Adipocyte (in vitro differentiated cells): ENCODE measurements around the gene TAPBP.
"Not testable (repeated sequence)": the region's sequence is repeated elsewhere in the genome, so short reads cannot be mapped to it uniquely, and the experiment has no call there.

Source experiments
- DNase-seq: peaks from one replicate; pipeline ENCODE4 v3.0.0-alpha.2; 2015; ENCODE audit warnings: low read depth
- H3K27me3 ChIP-seq: replicated peaks from 2 replicates; pipeline ENCODE4 v1.7.0; 2013; ENCODE audit warnings: mild to moderate bottlenecking, low read length, moderate library complexity; ENCODE audit not compliant: control insufficient read depth, insufficient read depth
- H3K36me3 ChIP-seq: 2 replicates; pipeline ENCODE4 v1.7.0; 2013; ENCODE audit warnings: low read length, mild to moderate bottlenecking, moderate library complexity; ENCODE audit not compliant: control insufficient read depth, insufficient read depth, severe bottlenecking
- H3K4me1 ChIP-seq: 2 replicates; pipeline ENCODE4 v1.7.0; 2013; ENCODE audit warnings: mild to moderate bottlenecking, low read length, moderate library complexity; ENCODE audit not compliant: control insufficient read depth, insufficient read depth
- H3K4me3 ChIP-seq: 2 replicates; pipeline ENCODE4 v1.7.0; 2013; ENCODE audit warnings: mild to moderate bottlenecking, low read length, moderate library complexity
- H3K9ac ChIP-seq: 2 replicates; pipeline ENCODE4 v1.7.0; 2013; ENCODE audit warnings: mild to moderate bottlenecking, low read length, moderate library complexity
- H3K9me3 ChIP-seq: 2 replicates; pipeline ENCODE4 v1.7.0; 2013; ENCODE audit warnings: mild to moderate bottlenecking, low read length, moderate library complexity; ENCODE audit not compliant: control insufficient read depth

The TAPBP gene

DNA sequence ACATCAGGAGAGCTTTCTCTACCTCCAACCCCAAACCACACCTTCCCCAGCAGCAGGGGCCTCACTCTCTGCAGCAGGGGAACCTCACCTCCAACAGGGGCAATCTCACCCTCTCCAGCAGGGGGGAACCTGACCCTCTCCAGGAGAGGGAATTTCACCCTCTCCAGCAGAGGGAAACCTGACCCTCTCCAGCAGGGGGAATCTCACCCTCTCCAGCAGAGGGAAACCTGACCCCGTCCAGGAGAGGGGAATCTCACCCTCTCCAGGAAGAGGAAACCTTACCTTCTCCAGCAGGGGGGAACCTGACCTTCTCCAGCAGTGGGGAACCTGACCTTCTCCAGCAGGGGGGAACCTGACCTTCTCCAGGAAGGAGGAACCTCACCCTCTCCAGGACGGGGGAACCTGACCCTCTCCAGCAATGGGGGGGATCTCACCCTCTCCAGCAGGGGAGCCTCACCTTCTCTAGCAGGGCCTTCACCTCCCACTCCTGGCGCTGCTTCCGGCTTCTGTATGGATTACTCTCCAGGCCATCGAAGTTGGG lies 33.8 kb downstream of the TAPBP start:
- Histone ChIP-seq H3K36me3 (peaks cover 76% of the 10 kb centered on the region), H3K9me3 (no peaks in the 10 kb centered on the region), H3K4me1 (peaks cover 19% of the 10 kb centered on the region), H3K4me3 (no peak overlapping the region), H3K27me3 (no peaks in the 10 kb centered on the region), H3K9ac (no peak overlapping the region)
- peak; percentile 39 for DNase-seq

DNA sequence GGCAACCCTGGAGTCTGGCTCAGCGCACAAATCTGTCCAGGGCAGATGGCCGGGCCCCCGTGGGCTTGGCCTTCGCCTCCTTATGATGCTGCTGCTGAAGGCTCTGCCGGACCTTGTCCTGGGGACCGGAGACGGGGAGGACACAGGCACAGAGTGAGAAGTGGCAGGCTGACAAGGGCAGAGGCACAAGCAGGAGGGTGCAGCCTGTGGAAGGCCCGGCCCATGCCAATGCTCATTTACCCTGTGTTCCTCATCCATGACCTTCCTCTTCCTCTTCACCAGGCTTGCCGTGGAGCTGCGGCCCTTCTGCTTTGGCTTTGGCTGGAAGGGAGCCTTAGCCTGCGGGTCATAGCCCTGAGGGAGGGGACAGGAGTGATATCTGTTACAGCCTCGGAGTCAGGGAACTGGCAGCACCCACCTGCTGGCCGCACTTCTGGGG lies 34.6 kb downstream of the TAPBP start:
- H3K4me3 ChIP-seq, result no peak overlapping the region
- H3K4me1 ChIP-seq, result peaks cover 26% of the 10 kb centered on the region
- H3K36me3 ChIP-seq, result peaks cover 76% of the 10 kb centered on the region
- H3K9ac ChIP-seq, result no peak overlapping the region
- no peaks in the 10 kb centered on the region for H3K9me3 ChIP-seq
- no peak for DNase-seq
- no peaks in the 10 kb centered on the region for H3K27me3 ChIP-seq

DNA sequence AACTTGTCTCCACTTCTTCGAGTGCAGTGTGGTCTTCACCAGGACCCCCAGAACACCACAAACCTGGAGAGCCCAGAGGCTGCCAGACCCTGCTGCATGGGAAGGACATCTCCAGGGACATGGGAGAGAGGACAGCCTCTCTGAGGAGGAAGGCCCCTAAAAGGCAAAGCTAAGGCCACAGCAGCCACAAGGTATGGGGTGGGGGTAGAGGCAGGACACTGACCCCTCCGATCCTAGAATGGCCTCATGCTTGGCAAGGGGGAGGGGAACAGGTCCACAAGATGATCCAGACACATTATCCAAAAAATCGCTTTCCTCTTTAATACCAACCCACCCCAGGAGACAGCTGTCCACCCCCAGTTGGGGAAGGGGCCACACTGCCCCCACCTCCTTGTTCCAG lies 35.1 kb downstream of the TAPBP start:
- Histone ChIP-seq H3K36me3 (peaks cover 76% of the 10 kb centered on the region), H3K4me1 (peaks cover 31% of the 10 kb centered on the region), H3K27me3 (no peaks in the 10 kb centered on the region), H3K9ac (no peak overlapping the region), H3K9me3 (no peaks in the 10 kb centered on the region), H3K4me3 (no peak overlapping the region)
- no peak for DNase-seq

DNA sequence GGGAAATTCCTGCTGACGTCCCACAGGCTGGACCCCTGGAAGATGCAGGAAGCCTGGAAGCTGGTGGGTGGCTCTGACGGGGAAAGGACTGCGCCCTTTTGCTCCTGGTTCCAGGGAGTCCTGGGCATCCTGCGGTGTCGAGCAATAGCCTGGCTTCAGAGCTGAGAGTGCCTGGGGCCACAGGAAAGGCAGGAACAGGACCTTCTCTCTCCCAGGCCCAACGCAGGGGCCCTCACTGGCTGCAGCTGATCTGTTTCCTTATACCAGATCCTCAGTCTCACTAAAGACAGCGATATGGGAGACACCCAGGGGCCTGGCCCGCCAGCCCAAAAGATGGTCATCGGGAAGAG lies 35.5 kb downstream of the TAPBP start:
- Histone ChIP-seq H3K9me3 (no peaks in the 10 kb centered on the region), H3K4me1 (peaks cover 35% of the 10 kb centered on the region), H3K4me3 (no peak overlapping the region), H3K27me3 (no peaks in the 10 kb centered on the region), H3K9ac (no peak overlapping the region), H3K36me3 (peaks cover 78% of the 10 kb centered on the region)
- no peak for DNase-seq

DNA sequence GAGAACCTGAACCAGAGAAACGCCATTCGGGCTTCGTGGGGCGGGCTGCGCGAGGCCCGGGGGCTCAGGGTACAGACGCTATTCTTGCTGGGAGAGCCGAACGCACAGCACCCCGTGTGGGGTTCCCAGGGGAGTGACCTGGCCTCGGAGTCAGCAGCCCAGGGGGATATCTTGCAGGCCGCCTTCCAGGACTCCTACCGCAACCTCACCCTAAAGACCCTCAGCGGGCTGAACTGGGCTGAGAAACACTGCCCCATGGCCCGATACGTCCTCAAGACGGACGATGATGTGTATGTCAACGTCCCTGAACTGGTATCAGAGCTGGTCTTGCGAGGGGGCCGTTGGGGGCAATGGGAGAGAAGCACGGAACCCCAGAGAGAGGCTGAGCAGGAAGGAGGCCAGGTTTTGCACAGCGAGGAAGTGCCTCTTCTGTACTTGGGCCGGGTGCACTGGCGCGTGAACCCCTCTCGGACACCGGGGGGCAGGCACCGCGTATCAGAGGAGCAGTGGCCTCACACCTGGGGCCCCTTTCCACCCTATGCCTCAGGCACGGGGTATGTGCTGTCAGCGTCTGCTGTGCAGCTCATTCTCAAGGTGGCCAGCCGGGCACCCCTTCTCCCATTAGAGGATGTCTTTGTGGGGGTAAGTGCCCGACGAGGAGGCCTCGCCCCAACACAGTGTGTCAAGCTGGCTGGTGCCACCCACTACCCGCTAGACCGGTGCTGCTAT lies 36.1 kb downstream of the TAPBP start:
- no peak for DNase-seq
- peak overlapping the region; percentile 79 for H3K4me3 ChIP-seq
- no peaks in the 10 kb centered on the region for H3K9me3 ChIP-seq
- peaks cover 78% of the 10 kb centered on the region for H3K36me3 ChIP-seq
- H3K27me3 ChIP-seq, result no peaks in the 10 kb centered on the region
- peak overlapping the region; percentile 98 for H3K9ac ChIP-seq
- H3K4me1 ChIP-seq, result peaks cover 41% of the 10 kb centered on the region

DNA sequence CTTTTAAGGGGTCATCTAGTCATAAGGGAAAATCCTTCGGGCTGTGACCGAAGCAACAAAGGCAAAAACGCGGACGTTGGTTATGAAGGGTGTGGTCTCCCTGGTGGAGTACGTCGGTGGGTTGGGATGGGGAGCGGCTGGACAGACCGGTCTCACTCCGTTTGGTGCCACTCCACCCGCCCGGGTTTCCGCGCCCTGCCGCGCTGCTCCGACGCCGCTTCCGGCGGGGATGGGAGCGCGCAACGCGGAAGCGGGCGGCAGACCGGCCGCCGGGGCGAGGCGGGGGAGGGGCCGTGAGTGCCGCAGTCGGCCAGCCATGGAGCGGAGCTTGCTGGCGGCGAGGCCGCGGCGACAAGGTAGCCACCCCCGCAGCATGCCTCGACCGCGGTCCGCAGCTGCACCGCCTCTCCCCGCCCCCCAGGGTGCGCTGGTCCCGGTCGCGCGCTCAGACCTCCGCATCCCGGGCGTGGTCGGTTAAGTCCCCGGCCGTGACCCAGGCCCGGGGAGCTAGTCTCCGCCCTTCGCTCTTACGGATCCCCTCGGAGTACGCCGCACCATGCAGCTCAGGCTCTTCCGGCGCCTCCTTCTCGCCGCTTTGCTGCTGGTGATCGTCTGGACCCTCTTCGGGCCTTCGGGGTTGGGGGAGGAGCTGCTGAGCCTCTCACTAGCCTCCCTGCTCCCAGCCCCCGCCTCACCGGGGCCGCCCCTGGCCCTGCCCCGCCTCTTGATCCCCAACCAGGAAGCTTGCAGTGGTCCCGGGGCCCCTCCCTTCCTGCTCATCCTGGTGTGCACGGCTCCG lies 36.8 kb downstream of the TAPBP start, which contains the start of gene B3GALT4:
TSS of gene B3GALT4 (plus strand) at position 260 of the 799 bp plus-strand sequence. CDS start at position 557, 297 bp downstream.
- H3K36me3 ChIP-seq, result peaks cover 74% of the 10 kb centered on the region
- H3K9ac ChIP-seq, result peak within 1 kb of the TSS; percentile 98
- peaks cover 43% of the 10 kb centered on the region for H3K4me1 ChIP-seq
- H3K27me3 ChIP-seq, result no peaks in the 10 kb centered on the region
- no peaks in the 10 kb centered on the region for H3K9me3 ChIP-seq
- DNase-seq, result peak; percentile 76
- peak within 1 kb of the TSS; percentile 79 for H3K4me3 ChIP-seq

DNA sequence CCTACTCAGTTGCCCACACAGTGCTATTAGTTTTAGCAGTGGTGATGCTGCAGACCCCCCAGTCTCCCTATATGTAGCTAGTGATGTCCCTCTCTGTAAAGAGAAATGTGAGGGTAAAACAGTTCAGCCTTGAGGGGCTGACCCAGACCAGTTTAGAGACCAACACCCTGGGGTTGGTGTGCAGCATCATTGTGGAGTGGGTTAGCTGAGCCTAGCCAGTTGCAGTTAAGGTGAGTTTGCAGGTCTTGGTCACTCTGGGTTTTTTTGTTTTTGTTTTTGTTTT lies 37.4 kb downstream of the TAPBP start:
- H3K9ac ChIP-seq, result peak overlapping the region; percentile 98
- no peak for DNase-seq
- peaks cover 43% of the 10 kb centered on the region for H3K4me1 ChIP-seq
- peak overlapping the region; percentile 79 for H3K4me3 ChIP-seq
- peaks cover 68% of the 10 kb centered on the region for H3K36me3 ChIP-seq
- H3K9me3 ChIP-seq, result no peaks in the 10 kb centered on the region
- H3K27me3 ChIP-seq, result no peaks in the 10 kb centered on the region

DNA sequence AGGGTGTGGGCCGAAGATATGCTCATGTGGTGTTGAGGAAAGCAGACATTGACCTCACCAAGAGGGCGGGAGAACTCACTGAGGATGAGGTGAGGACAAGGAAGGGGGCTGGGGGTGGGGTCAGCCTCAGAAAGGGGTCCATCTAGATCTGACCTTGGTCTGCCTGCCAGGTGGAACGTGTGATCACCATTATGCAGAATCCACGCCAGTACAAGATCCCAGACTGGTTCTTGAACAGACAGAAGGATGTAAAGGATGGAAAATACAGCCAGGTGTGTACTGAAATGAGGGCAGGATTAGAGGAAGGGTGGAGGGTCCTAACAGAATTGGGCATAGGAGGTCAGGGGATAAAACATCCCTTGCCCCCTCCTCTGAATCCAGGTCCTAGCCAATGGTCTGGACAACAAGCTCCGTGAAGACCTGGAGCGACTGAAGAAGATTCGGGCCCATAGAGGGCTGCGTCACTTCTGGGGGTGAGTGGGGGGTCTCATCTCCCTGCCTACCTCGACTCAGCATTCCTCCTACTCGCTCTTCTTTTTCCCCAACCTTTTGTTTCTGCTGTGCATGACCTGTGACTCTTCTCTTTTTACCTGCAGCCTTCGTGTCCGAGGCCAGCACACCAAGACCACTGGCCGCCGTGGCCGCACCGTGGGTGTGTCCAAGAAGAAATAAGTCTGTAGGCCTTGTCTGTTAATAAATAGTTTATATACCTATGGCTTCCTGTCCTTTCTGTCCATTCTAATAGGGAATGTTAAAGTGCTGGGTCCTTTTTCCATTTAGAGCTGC lies 37.9 kb downstream of the TAPBP start:
- DNase-seq, H3K9me3 ChIP-seq, H3K27me3 ChIP-seq: not testable (repeated sequence)
- H3K36me3 ChIP-seq, result peaks cover 63% of the 10 kb centered on the region
- peak overlapping the region; percentile 98 for H3K9ac ChIP-seq
- peaks cover 44% of the 10 kb centered on the region for H3K4me1 ChIP-seq
- peak overlapping the region; percentile 79 for H3K4me3 ChIP-seq

DNA sequence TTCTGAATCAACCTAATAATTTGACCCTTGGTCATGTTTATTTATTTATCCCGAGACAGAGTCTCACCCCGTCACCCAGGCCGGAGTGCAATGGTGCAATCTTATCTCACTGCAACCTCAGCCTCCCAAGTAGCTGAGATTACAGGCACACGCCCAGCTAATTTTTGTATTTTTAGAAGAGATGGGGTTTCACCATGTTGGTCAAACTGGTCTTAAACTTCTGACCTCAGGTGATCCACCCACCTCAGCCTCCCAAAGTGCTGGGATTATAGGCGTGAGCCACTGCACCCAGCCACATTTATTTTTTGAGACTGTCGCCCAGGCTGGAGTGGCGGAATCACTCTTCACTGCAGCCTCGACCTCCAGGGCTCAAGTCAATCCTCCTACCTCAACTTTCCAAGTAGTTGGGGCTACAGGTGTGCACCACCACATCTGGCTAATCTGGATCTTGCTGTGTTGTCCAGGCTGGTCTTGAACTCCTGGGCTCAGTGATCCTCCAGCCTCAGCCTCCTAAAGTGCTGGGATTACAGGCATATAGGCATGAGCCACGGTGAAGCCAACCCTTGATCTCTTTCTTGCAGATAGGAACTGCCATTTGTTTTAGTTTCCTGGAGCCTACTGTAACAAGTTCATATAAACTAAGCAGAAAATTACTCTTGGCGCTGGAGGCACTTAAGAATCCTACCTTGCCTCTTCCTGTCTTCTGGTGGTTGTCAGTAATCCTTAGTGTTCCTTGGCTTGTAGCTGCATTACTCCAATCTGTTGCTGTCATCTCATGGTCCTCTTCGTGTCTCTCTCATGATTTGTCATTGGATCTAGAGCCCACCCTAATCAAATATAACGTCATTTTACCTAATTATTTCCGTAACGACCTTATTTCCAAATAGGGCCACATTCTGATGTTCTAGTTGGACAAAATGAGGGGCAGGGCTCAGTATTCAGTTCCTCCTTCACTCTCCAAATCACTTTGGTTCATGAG lies 39.7 kb downstream of the TAPBP start:
- Histone ChIP-seq H3K27me3 (no peaks in the 10 kb centered on the region), H3K4me3 (peak overlapping the region; percentile 87), H3K36me3 (peaks cover 50% of the 10 kb centered on the region), H3K9ac (peak overlapping the region; percentile 98), H3K4me1 (peaks cover 46% of the 10 kb centered on the region), H3K9me3 (no peaks in the 10 kb centered on the region)
- DNase-seq, result no peak

DNA sequence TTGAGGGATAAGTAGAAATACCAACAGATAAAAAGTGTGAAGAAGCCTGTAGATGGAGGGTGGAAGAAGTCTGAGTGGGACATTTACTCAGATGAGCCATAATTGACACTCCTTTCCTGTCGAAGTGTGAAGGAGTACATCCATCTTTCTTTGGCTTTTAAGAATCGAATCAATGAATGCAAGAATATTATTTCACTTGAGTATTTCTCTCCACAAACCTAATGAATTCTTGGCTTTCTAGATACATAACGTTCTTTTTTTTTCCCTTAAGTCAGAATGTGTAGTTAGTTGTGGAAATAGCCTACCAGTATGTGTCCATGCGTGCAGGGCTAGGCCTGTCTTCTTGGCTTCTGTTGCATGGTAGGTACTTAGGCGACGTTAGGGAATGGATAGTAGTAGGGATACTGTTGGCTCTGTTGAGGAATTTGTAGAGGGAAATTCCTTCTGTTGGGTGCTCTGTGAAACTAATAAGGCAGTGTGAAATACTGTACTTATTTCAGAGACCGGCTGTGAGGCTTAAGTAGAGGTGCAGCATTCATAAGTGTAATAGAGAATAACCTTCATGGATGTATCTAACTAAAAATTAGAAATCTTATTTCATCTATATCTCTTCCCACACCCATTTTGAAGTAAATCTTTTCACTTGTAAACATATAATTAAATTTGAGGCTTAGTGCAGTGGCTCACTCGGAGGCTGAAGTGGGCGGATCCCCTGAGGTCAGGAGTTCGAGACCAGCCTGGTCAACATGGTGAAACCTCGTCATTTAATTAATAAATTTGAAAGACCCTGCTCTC lies 40.6 kb downstream of the TAPBP start:
- H3K4me1 ChIP-seq, result peaks cover 46% of the 10 kb centered on the region
- H3K9me3 ChIP-seq, result no peaks in the 10 kb centered on the region
- peak overlapping the region; percentile 98 for H3K9ac ChIP-seq
- peak overlapping the region; percentile 87 for H3K4me3 ChIP-seq
- DNase-seq, result no peak
- peaks cover 53% of the 10 kb centered on the region for H3K36me3 ChIP-seq
- no peaks in the 10 kb centered on the region for H3K27me3 ChIP-seq
